SK-N-SH (cell line): ENCODE results near the gene EEF2K. TPM values are rescaled to one million over a fixed set of nuclear protein-coding genes. Genes with fewer than 3 reads are reported as not detected.

ENCODE experiments used
- CTCF ChIA-PET: fragments of 300-600, 350-600 bp; formaldehyde crosslinking; extraction: SDS; loops from one replicate; lab custom pipeline; 2021; lab: Yijun Ruan, JAX
- POLR2A ChIA-PET: fragments of 350-600 bp; sonication (Branson Sonifier 250); formaldehyde crosslinking; extraction: SDS; loops from one replicate; lab custom pipeline; 2020; ENCODE audit warnings: antibody characterized with exemption, inconsistent platforms; lab: Yijun Ruan, JAX
- DNase-seq: peaks from one replicate; pipeline ENCODE4 v3.0.0; 2012
- H2AFZ ChIP-seq: fragments of 200-600 bp; sonication (generic); 2 replicates; pipeline ENCODE4 v1.8.1; 2016; ENCODE audit warnings: antibody characterized with exemption, mild to moderate bottlenecking, low read depth
- H3F3A ChIP-seq: fragments of 200-600 bp; sonication (generic); replicated peaks from 2 replicates; pipeline ENCODE3; 2016; ENCODE audit warnings: antibody characterized with exemption, mild to moderate bottlenecking; ENCODE audit not compliant: insufficient read depth
- H3K27ac ChIP-seq, 2 experiments: fragments of 200-500 bp in 1 of 2; fragments of 200-600 bp in 1 of 2; sonication (Bioruptor generic) in 1 of 2; sonication (generic), shearing (Covaris generic) in 1 of 2; 2 replicates each; pipeline versions ENCODE4 v1.5.1 to v1.6.1; 2014 to 2016; ENCODE audit warnings: low read depth in 2 of 2, inconsistent platforms in 1 of 2, low read length in 1 of 2, mild to moderate bottlenecking in 1 of 2, mixed read lengths in 1 of 2
- H3K27me3 ChIP-seq: fragments of 200-600 bp; sonication (generic), shearing (Covaris generic); 2 replicates; pipeline ENCODE4 v1.6.1; 2016; ENCODE audit warnings: mixed run types; ENCODE audit not compliant: insufficient read depth
- H3K36me3 ChIP-seq, 2 experiments: fragments of 200-500 bp in 1 of 2; fragments of 200-600 bp in 1 of 2; sonication (Bioruptor generic) in 1 of 2; sonication (generic) in 1 of 2; replicated peaks in 1 of 2; 2 replicates each; pipeline versions ENCODE3 to v1.5.1; 2014 to 2016; ENCODE audit warnings: low read length in 1 of 2, mild to moderate bottlenecking in 1 of 2; ENCODE audit not compliant: insufficient read depth in 2 of 2, control insufficient read depth in 1 of 2
- H3K4me1 ChIP-seq, 2 experiments: fragments of 200-500 bp in 1 of 2; fragments of 200-600 bp in 1 of 2; sonication (Bioruptor generic) in 1 of 2; sonication (generic), shearing (Covaris generic) in 1 of 2; 2 replicates each; pipeline versions ENCODE4 v1.5.1 to v1.6.1; 2014 to 2016; ENCODE audit warnings: low read depth in 1 of 2, low read length in 1 of 2, mixed run types in 1 of 2; ENCODE audit not compliant: insufficient read depth in 2 of 2, control insufficient read depth in 1 of 2
- H3K4me2 ChIP-seq: fragments of 200-600 bp; sonication (generic), shearing (Covaris generic); 2 replicates; pipeline ENCODE4 v1.6.1; 2017; ENCODE audit warnings: mixed run types
- H3K4me3 ChIP-seq, 2 experiments: fragments of 200-500 bp in 1 of 2; fragments of 200-600 bp in 1 of 2; sonication (Bioruptor generic) in 1 of 2; sonication (generic), shearing (Covaris generic) in 1 of 2; 2 replicates each; pipeline versions ENCODE4 v1.5.1 to v1.8.1; 2014 to 2016; ENCODE audit warnings: low read depth in 2 of 2, inconsistent platforms in 1 of 2, low read length in 1 of 2, mild to moderate bottlenecking in 1 of 2, mixed read lengths in 1 of 2, moderate library complexity in 1 of 2
- H3K79me2 ChIP-seq: fragments of 200-600 bp; sonication (generic); 2 replicates; pipeline ENCODE4 v1.8.1; 2017; ENCODE audit warnings: mild to moderate bottlenecking; ENCODE audit not compliant: insufficient read depth
- H3K9ac ChIP-seq: fragments of 200-600 bp; sonication (generic); 2 replicates; pipeline ENCODE4 v1.6.1; 2017; ENCODE audit warnings: mixed run types
- H3K9me2 ChIP-seq: fragments of 200-600 bp; sonication (generic); 2 replicates; pipeline ENCODE4 v1.6.1; 2017; ENCODE audit warnings: mixed run types
- H3K9me3 ChIP-seq: fragments of 200-600 bp; sonication (generic); 2 replicates; pipeline ENCODE4 v1.6.1; 2017; ENCODE audit warnings: mixed run types, mild to moderate bottlenecking, moderate library complexity
- H4K20me1 ChIP-seq: fragments of 200-600 bp; sonication (generic); 2 replicates; pipeline ENCODE4 v1.6.1; 2017; ENCODE audit warnings: mild to moderate bottlenecking, mixed run types; ENCODE audit not compliant: insufficient read depth
- ELF1 ChIP-seq: IDR thresholded peaks from 2 replicates; pipeline ENCODE4 v1.4.0; 2012
- EZH2phosphoT487 ChIP-seq: fragments of 200-600 bp; sonication (generic); IDR thresholded peaks from 2 replicates; pipeline ENCODE4 v1.6.1; 2017; ENCODE audit warnings: low read depth, mixed run types, mild to moderate bottlenecking, antibody characterized with exemption, moderate library complexity, borderline replicate concordance
- FOXJ3 ChIP-seq: sonication (generic); formaldehyde crosslinking; IDR thresholded peaks from 2 replicates; pipeline ENCODE4 v1.5.1; 2020; ENCODE audit warnings: mild to moderate bottlenecking, missing genetic modification reagents
- GABPA ChIP-seq: IDR thresholded peaks from 2 replicates; pipeline ENCODE4 v1.4.0; 2012; ENCODE audit warnings: low read depth, mild to moderate bottlenecking
- GATA2 ChIP-seq: sonication (generic); formaldehyde crosslinking; IDR thresholded peaks from 2 replicates; pipeline ENCODE4 v1.5.0; 2020; ENCODE audit warnings: mild to moderate bottlenecking, missing genetic modification reagents
- JUND ChIP-seq: IDR thresholded peaks from 2 replicates; pipeline ENCODE4 v1.4.0; 2012
- NRF1 ChIP-seq: IDR thresholded peaks from 2 replicates; pipeline ENCODE4 v1.6.1; 2012; ENCODE audit warnings: low read depth, mild to moderate bottlenecking, low read length
- POLR2AphosphoS5 ChIP-seq: IDR thresholded peaks from 2 replicates; pipeline ENCODE4 v1.6.1; 2012; ENCODE audit warnings: low read depth, low read length
- RAD21 ChIP-seq: IDR thresholded peaks from 2 replicates; pipeline ENCODE4 v1.6.1; 2012; ENCODE audit warnings: mild to moderate bottlenecking, low read length
- RCOR1 ChIP-seq: fragments of 150-350 bp; IDR thresholded peaks from 2 replicates; pipeline ENCODE4 v1.6.1; 2017; ENCODE audit warnings: antibody characterized with exemption, low read length
- RFX5 ChIP-seq: IDR thresholded peaks from 2 replicates; pipeline ENCODE4 v1.6.1; 2012; ENCODE audit warnings: mild to moderate bottlenecking, improper control_type of control experiment, low read length
- SIN3A ChIP-seq: IDR thresholded peaks from 2 replicates; pipeline ENCODE4 v1.6.1; 2012; ENCODE audit warnings: low read depth, mild to moderate bottlenecking, low read length, moderate library complexity, borderline replicate concordance
- SMC3 ChIP-seq: IDR thresholded peaks from 2 replicates; pipeline ENCODE4 v1.6.1; 2012; ENCODE audit warnings: low read depth, low read length, improper control_type of control experiment
- TAF1 ChIP-seq: IDR thresholded peaks from 2 replicates; pipeline ENCODE4 v1.6.1; 2012; ENCODE audit warnings: low read depth, mild to moderate bottlenecking, low read length, moderate library complexity, borderline replicate concordance
- TCF12 ChIP-seq: IDR thresholded peaks from 2 replicates; pipeline ENCODE4 v1.4.0; 2012
- TEAD4 ChIP-seq: IDR thresholded peaks from 2 replicates; pipeline ENCODE4 v1.4.0; 2012; ENCODE audit warnings: mild to moderate bottlenecking, borderline replicate concordance; ENCODE audit not compliant: insufficient read depth
- USF2 ChIP-seq: fragments of 150-350 bp; IDR thresholded peaks from 2 replicates; pipeline ENCODE4 v1.6.1; 2017; ENCODE audit warnings: antibody characterized with exemption, low read length, low read depth, borderline replicate concordance
- YY1 ChIP-seq: IDR thresholded peaks from 2 replicates; pipeline ENCODE4 v1.4.0; 2012; ENCODE audit warnings: low read depth, mild to moderate bottlenecking
- WGBS: methylation state at CpG from one replicate; pipeline ENCODE4 v1.1.6; 2017; ENCODE audit warnings: low lambda C conversion rate; 5-methylcytosine and 5-hydroxymethylcytosine counted together
- polyA plus RNA-seq, 3 experiments: library from polyadenylated mRNA; depleted of rRNA; stranded (reverse); fragments of >200 nt; gene quantifications; 2 replicates each; pipeline ENCODE4 v1.2.3, GENCODE V29; 2012
- TF ChIP-seq, protein P1 (sequence below): fragments of 150-350 bp; IDR thresholded peaks from 2 replicates; pipeline ENCODE4 v1.6.1; 2016; ENCODE audit warnings: mild to moderate bottlenecking, low read depth, low read length
- TF ChIP-seq, protein P2 (sequence below): IDR thresholded peaks from 2 replicates; pipeline ENCODE4 v1.4.0; 2012; ENCODE audit warnings: low read depth, borderline replicate concordance
- TF ChIP-seq, protein P3 (sequence below): IDR thresholded peaks from 2 replicates; pipeline ENCODE4; 2012
- TF ChIP-seq, protein P4 (sequence below): fragments of 200-600 bp; sonication (generic); IDR thresholded peaks from 2 replicates; pipeline ENCODE4 v1.6.1; 2017; ENCODE audit warnings: antibody characterized with exemption, mild to moderate bottlenecking, moderate library complexity

EEF2K gene
- polyA plus RNA-seq, 1 of the 3 experiments (the other 2 are of a cell fraction), result 8.0 TPM

DNA sequence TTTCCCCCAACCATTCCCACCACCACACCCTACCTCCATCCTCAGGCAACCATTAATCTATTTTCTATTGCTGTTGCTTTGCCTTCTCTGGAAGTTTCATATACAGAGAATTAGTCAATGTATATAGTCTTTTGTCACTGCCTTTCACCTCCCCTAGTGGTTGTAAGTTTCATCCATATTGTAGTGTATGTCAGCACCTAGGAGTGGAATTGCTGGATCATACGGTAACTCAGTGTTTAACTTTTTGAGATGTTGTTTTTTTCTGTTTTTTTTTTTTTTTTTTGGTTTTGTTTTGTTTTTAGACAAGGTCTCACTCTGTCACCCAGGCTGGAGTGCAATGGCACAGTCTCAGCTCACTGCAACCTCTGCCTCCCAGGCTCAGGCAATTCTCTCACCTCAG lies 16.9 kb downstream of the EEF2K start:
- TF ChIP-seq TEAD4, result no peak
- TF ChIP-seq YY1, result no peak
- TF ChIP-seq GABPA, result no peak
- no peak for TF ChIP-seq USF2
- no peak for TF ChIP-seq GATA2 (CRISPR knock-in tag)
- no peak for TF ChIP-seq ELF1
- TF ChIP-seq, protein P1, sequence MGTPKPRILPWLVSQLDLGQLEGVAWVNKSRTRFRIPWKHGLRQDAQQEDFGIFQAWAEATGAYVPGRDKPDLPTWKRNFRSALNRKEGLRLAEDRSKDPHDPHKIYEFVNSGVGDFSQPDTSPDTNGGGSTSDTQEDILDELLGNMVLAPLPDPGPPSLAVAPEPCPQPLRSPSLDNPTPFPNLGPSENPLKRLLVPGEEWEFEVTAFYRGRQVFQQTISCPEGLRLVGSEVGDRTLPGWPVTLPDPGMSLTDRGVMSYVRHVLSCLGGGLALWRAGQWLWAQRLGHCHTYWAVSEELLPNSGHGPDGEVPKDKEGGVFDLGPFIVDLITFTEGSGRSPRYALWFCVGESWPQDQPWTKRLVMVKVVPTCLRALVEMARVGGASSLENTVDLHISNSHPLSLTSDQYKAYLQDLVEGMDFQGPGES, result no peak
- TF ChIP-seq, protein P2, sequence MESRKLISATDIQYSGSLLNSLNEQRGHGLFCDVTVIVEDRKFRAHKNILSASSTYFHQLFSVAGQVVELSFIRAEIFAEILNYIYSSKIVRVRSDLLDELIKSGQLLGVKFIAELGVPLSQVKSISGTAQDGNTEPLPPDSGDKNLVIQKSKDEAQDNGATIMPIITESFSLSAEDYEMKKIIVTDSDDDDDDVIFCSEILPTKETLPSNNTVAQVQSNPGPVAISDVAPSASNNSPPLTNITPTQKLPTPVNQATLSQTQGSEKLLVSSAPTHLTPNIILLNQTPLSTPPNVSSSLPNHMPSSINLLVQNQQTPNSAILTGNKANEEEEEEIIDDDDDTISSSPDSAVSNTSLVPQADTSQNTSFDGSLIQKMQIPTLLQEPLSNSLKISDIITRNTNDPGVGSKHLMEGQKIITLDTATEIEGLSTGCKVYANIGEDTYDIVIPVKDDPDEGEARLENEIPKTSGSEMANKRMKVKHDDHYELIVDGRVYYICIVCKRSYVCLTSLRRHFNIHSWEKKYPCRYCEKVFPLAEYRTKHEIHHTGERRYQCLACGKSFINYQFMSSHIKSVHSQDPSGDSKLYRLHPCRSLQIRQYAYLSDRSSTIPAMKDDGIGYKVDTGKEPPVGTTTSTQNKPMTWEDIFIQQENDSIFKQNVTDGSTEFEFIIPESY, result no peak
- TF ChIP-seq FOXJ3 (CRISPR knock-in tag), result no peak
- no peak for TF ChIP-seq JUND
- TF ChIP-seq POLR2AphosphoS5, result no peak
- no peak for TF ChIP-seq NRF1
- no peak for TF ChIP-seq TCF12
- no peak for TF ChIP-seq SMC3
- Histone ChIP-seq H3K4me2 (no peak overlapping the region), H3K9me2 (no peaks in the 10 kb centered on the region), H2AFZ (no peak overlapping the region), H3K27me3 (no peaks in the 10 kb centered on the region), H4K20me1 (no peaks in the 10 kb centered on the region), H3K9ac (no peak overlapping the region), H3K4me1 (peaks cover 0 to 2% of the 10 kb centered on the region in 2 experiments; a peak in 1 of 4 replicates), H3K27ac (no peak overlapping the region), H3K36me3 (no peaks in the 10 kb centered on the region), H3K9me3 (no peaks in the 10 kb centered on the region), H3F3A (no peaks in the 10 kb centered on the region), H3K4me3 (no peak overlapping the region), H3K79me2 (peaks cover 4% of the 10 kb centered on the region; the same call in 1 of the 2 replicates)
- no peak for DNase-seq
- WGBS, result 89% methylated on average over 1 of the region's 1 CpG
- CTCF ChIA-PET, result no interaction called here
- POLR2A ChIA-PET, result interaction anchor here (0.6 kb wide), 1 partner anchor 18 kb away, joined by 6 read pairs; no protein-coding TSS in a partner anchor

- H3K9me3 ChIP-seq, result no peaks in the 10 kb centered on the region
- H3K4me2 ChIP-seq, result no peak overlapping the region
- H3K36me3 ChIP-seq, result peaks cover 0 to 13% of the 10 kb centered on the region in 2 experiments
- H3K27me3 ChIP-seq, result no peaks in the 10 kb centered on the region
- peaks cover 4% of the 10 kb centered on the region; the same call in 1 of the 2 replicates for H3K79me2 ChIP-seq
- H3K27ac ChIP-seq, result no peak overlapping the region
- 89% methylated on average over 7 of the region's 7 CpGs for WGBS
- DNase-seq, result no peak
- ChIA-PET CTCF (no interaction called here), POLR2A (no interaction called here)
- H3F3A ChIP-seq, result no peaks in the 10 kb centered on the region
- H3K9me2 ChIP-seq, result no peaks in the 10 kb centered on the region
- H3K4me1 ChIP-seq, result peaks cover 0 to 1% of the 10 kb centered on the region in 2 experiments; a peak in 1 of 4 replicates
- H2AFZ ChIP-seq, result no peak overlapping the region
- no peak overlapping the region for H3K9ac ChIP-seq
- no peaks in the 10 kb centered on the region for H4K20me1 ChIP-seq
- no peak overlapping the region for H3K4me3 ChIP-seq
- TF ChIP-seq NRF1 (no peak), RAD21 (no peak), RFX5 (no peak), RCOR1 (no peak), EZH2phosphoT487 (no peak), USF2 (no peak), SIN3A (no peak), POLR2AphosphoS5 (no peak), TAF1 (no peak)
- TF ChIP-seq, protein P3, sequence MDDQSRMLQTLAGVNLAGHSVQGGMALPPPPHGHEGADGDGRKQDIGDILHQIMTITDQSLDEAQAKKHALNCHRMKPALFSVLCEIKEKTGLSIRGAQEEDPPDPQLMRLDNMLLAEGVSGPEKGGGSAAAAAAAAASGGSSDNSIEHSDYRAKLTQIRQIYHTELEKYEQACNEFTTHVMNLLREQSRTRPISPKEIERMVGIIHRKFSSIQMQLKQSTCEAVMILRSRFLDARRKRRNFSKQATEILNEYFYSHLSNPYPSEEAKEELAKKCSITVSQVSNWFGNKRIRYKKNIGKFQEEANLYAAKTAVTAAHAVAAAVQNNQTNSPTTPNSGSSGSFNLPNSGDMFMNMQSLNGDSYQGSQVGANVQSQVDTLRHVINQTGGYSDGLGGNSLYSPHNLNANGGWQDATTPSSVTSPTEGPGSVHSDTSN, result no peak
- TF ChIP-seq, protein P4, sequence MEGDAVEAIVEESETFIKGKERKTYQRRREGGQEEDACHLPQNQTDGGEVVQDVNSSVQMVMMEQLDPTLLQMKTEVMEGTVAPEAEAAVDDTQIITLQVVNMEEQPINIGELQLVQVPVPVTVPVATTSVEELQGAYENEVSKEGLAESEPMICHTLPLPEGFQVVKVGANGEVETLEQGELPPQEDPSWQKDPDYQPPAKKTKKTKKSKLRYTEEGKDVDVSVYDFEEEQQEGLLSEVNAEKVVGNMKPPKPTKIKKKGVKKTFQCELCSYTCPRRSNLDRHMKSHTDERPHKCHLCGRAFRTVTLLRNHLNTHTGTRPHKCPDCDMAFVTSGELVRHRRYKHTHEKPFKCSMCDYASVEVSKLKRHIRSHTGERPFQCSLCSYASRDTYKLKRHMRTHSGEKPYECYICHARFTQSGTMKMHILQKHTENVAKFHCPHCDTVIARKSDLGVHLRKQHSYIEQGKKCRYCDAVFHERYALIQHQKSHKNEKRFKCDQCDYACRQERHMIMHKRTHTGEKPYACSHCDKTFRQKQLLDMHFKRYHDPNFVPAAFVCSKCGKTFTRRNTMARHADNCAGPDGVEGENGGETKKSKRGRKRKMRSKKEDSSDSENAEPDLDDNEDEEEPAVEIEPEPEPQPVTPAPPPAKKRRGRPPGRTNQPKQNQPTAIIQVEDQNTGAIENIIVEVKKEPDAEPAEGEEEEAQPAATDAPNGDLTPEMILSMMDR, result no peak
These were observed 19.0 kb downstream of the EEF2K start for GRCh38 chr16:22225060-22225459.
